SJCRH30 (cell line): ENCODE results near the gene AKAIN1. TPM values are rescaled to one million over a fixed set of nuclear protein-coding genes. Genes with fewer than 3 reads are reported as not detected.

Experiments used
- total RNA-seq: library from RNA; depleted of rRNA; stranded (reverse); fragments of >200 nt; shearing (Covaris generic); gene quantifications from 2 replicates; pipeline ENCODE4 v1.2.3, GENCODE V29; 2014; rRNA removed

The AKAIN1 gene
- total RNA-seq, 1 experiment from 2014 or later, result not detected

Other genes with a start within 250 kb of the AKAIN1 start
- gene ZBTB14, start 98.5 kb upstream of the AKAIN1 start, total RNA-seq, result 10.9 and 15.2 TPM in 2 replicates